HepG2 (cell line): ENCODE measurements around the gene HCAR1. TPM values are rescaled to one million over a fixed set of nuclear protein-coding genes. Genes with fewer than 3 reads are reported as not detected.
"Not testable (repeated sequence)": the region's sequence is repeated elsewhere in the genome, so short reads cannot be mapped to it uniquely, and the experiment has no call there.

Experiments
- ATAC-seq: fragments of 200-7000 bp; cut with Tn5 transposase; 3 replicates; pipeline ENCODE4 v1.9.1; 2020; ENCODE audit warnings: mild to moderate bottlenecking, moderate library complexity
- BruUV-seq: library from RNA; stranded (reverse); fragments of 400-500 nt; replicated peaks from 2 replicates; lab custom pipeline; 2021; lab: Mats Ljungman, UMichigan
- CTCF ChIA-PET: fragments of 300-600 bp; formaldehyde crosslinking; extraction: SDS; loops from one replicate; lab custom pipeline; 2021; ENCODE audit warnings: low total read pairs, inconsistent platforms, low intra/inter-chr PET ratio; lab: Yijun Ruan, JAX
- POLR2A ChIA-PET: fragments of 350-600 bp; sonication (Branson Sonifier 250); formaldehyde crosslinking; loops from one replicate; lab custom pipeline; 2020; ENCODE audit warnings: antibody characterized with exemption, inconsistent platforms; lab: Yijun Ruan, JAX
- DNase-seq: peaks from one replicate; pipeline ENCODE4 v3.0.0-alpha.2; 2015; ENCODE audit warnings: low spot score
- FAIRE-seq: peaks from 3 replicates; lab custom pipeline; 2011; peaks lifted over from hg19 to GRCh38; lab: Jason Lieb, UNC
- H2AFZ ChIP-seq: one replicate; pipeline ENCODE4 v1.6.1; 2011; ENCODE audit warnings: low read length, inconsistent platforms
- H3K27ac ChIP-seq: fragments of 300-600 bp; 3 replicates; pipeline ENCODE4 v1.8.0; 2011; ENCODE audit warnings: mixed run types, mild to moderate bottlenecking, mixed read lengths, low read length, inconsistent platforms; ENCODE audit not compliant: insufficient read depth; ENCODE audit errors: extremely low read length
- H3K27me3 ChIP-seq, 2 experiments: fragments of 200-600 bp in 1 of 2; 2 replicates in 1 of 2; 3 replicates in 1 of 2; pipeline versions ENCODE4 v1.6.0 to v1.8.0; 2011; ENCODE audit warnings: low read length in 2 of 2, mild to moderate bottlenecking in 2 of 2, moderate library complexity in 2 of 2, inconsistent platforms in 1 of 2; ENCODE audit not compliant: insufficient read depth in 2 of 2, control insufficient read depth in 1 of 2
- H3K36me3 ChIP-seq, 2 experiments: fragments of 200-600 bp in 1 of 2; replicated peaks in 1 of 2; 2 replicates in 1 of 2; 3 replicates in 1 of 2; pipeline versions ENCODE4 v1.5.1 to v1.8.0; 2011; ENCODE audit warnings: low read length in 2 of 2, inconsistent platforms in 1 of 2; ENCODE audit not compliant: insufficient read depth in 2 of 2, control insufficient read depth in 1 of 2
- H3K4me1 ChIP-seq: 2 replicates; pipeline ENCODE4 v1.5.1; 2012; ENCODE audit warnings: low read length, inconsistent platforms; ENCODE audit not compliant: insufficient read depth
- H3K4me2 ChIP-seq: 2 replicates; pipeline ENCODE4 v1.6.0; 2011; ENCODE audit warnings: low read depth, low read length, inconsistent platforms
- H3K4me3 ChIP-seq, 3 experiments: fragments of 200-600 bp in 1 of 3; sonication (generic), shearing (Covaris generic) in 1 of 3; replicated peaks in 1 of 3; 2 replicates each; pipeline ENCODE4 v1.5.1; 2011 to 2016; ENCODE audit warnings: low read length in 3 of 3, inconsistent platforms in 2 of 3, low read depth in 2 of 3, mild to moderate bottlenecking in 2 of 3, control low read depth in 1 of 3, mixed read lengths in 1 of 3; ENCODE audit not compliant: insufficient read depth in 1 of 3
- H3K79me2 ChIP-seq: one replicate; pipeline ENCODE4 v1.6.1; 2011; ENCODE audit warnings: low read length, inconsistent platforms; ENCODE audit not compliant: insufficient read depth
- H3K9ac ChIP-seq: 2 replicates; pipeline ENCODE4 v1.6.0; 2011; ENCODE audit warnings: mild to moderate bottlenecking, low read depth, low read length, inconsistent platforms; ENCODE audit not compliant: insufficient read depth
- H3K9me3 ChIP-seq: 2 replicates; pipeline ENCODE4 v1.5.1; 2012; ENCODE audit warnings: mild to moderate bottlenecking, low read length
- H4K20me1 ChIP-seq: 2 replicates; pipeline ENCODE4 v1.6.0; 2011; ENCODE audit warnings: inconsistent platforms, mild to moderate bottlenecking, low read length, moderate library complexity; ENCODE audit not compliant: insufficient read depth
- SAP130 ChIP-seq: IDR thresholded peaks from 2 replicates; pipeline ENCODE4 v1.6.1; 2016; ENCODE audit warnings: low read depth
- WGBS: methylation state at CpG from one replicate; pipeline ENCODE4 v1.1.6; 2017; ENCODE audit warnings: low lambda C conversion rate; 5-methylcytosine and 5-hydroxymethylcytosine counted together
- in situ Hi-C: cut with HindIII; loops from 2 replicates; pipeline ENCODE4 v1.10.0; 2017; ENCODE audit warnings: low pct_unique_long_range_greater_than_20kb; ENCODE audit not compliant: extremely low pct_ligation_motif_present
- intact Hi-C: fragments of 100-400 bp; cut with micrococcal nuclease; formaldehyde crosslinking; loops from one replicate; pipeline ENCODE4 v1.10.0; 2022; ENCODE audit not compliant: unreplicated experiment
- polyA plus RNA-seq, 8 experiments: library from polyadenylated mRNA; depleted of rRNA in 3 of 8; stranded (reverse) in 7 of 8; unstranded in 1 of 8; fragments of >200 nt; fragmentation: Illumina TruSeq in 4 of 8; extraction: Trizol in 4 of 8; gene quantifications; 2 replicates each; pipeline versions ENCODE4 v1.2.1 to v1.2.3, GENCODE V29; 2011 to 2016; ENCODE audit warnings: low read depth in 4 of 8, missing spikeins in 1 of 8, mixed read lengths in 1 of 8; ENCODE audit not compliant: insufficient read depth in 1 of 8
- total RNA-seq, 5 experiments: library from RNA; depleted of rRNA; stranded (reverse); fragments of >200 nt; fragmentation: Illumina TruSeq; extraction: Trizol; gene quantifications; 2 replicates each; pipeline ENCODE4 v1.2.3, GENCODE V29; 2016; ENCODE audit warnings: low read depth in 1 of 5

The HCAR1 gene
- total and polyA plus RNA-seq, 2 of the 13 experiments (the other 11 are each of a cell fraction or from before 2014, with no cell fraction given) = 0.53 to 4.4 TPM

GRCh38 chr12:122702890-122703611 is 27.6 kb downstream of the HCAR1 start, which contains the start of gene HCAR2:
Gene HCAR2 (minus strand): TSS chr12:122703357. CDS start chr12:122703283, 74 bp downstream.
- 56% methylated on average over 22 of the region's 22 CpGs for WGBS
- H3K4me3 ChIP-seq, H3K36me3 ChIP-seq, intact Hi-C loops, ATAC-seq, H3K27ac ChIP-seq, DNase-seq, POLR2A ChIA-PET, H3K79me2 ChIP-seq, H2AFZ ChIP-seq, CTCF ChIA-PET, H3K27me3 ChIP-seq, FAIRE-seq, H3K9me3 ChIP-seq, H3K9ac ChIP-seq, H3K4me2 ChIP-seq, in situ Hi-C loops, H4K20me1 ChIP-seq, BruUV-seq: not testable (repeated sequence)
- peak; percentile 33; the same call in 1 of the 2 replicates for TF ChIP-seq SAP130 (CRISPR knock-in tag)
- peaks cover 10% of the 10 kb centered on the region; the same call in 1 of the 2 replicates for H3K4me1 ChIP-seq

- H3K4me3 ChIP-seq = not testable (repeated sequence)
These were observed 29.2 kb downstream of the HCAR1 start for GRCh38 chr12:122701481-122701880.

GRCh38 chr12:122700038-122700710 is 30.5 kb downstream of the HCAR1 start:
- H3K79me2 ChIP-seq, H3K27ac ChIP-seq, CTCF ChIA-PET, H3K4me3 ChIP-seq, H4K20me1 ChIP-seq, H3K9ac ChIP-seq, DNase-seq, H3K27me3 ChIP-seq, H2AFZ ChIP-seq, H3K9me3 ChIP-seq, ATAC-seq, H3K36me3 ChIP-seq, H3K4me2 ChIP-seq, in situ Hi-C loops, FAIRE-seq, intact Hi-C loops, POLR2A ChIA-PET, BruUV-seq: not testable (repeated sequence)
- 57% methylated on average over 2 of the region's 9 CpGs for WGBS
- peaks cover 10% of the 10 kb centered on the region; the same call in 1 of the 2 replicates for H3K4me1 ChIP-seq

More at GRCh38 chr12:122701481-122701880, 29.2 kb downstream of the HCAR1 start:
- intact Hi-C loops, H2AFZ ChIP-seq, H3K79me2 ChIP-seq, H3K36me3 ChIP-seq, H4K20me1 ChIP-seq, FAIRE-seq, CTCF ChIA-PET, POLR2A ChIA-PET, ATAC-seq, H3K27ac ChIP-seq, H3K9ac ChIP-seq, in situ Hi-C loops, BruUV-seq, H3K27me3 ChIP-seq, H3K9me3 ChIP-seq, H3K4me2 ChIP-seq, DNase-seq: not testable (repeated sequence)
- H3K4me1 ChIP-seq = peaks cover 10% of the 10 kb centered on the region; the same call in 1 of the 2 replicates
- 64% methylated on average over 4 of the region's 4 CpGs for WGBS

GRCh38 chr12:122696922-122697321 is 33.7 kb downstream of the HCAR1 start:
- H2AFZ ChIP-seq, ATAC-seq, intact Hi-C loops, H3K27me3 ChIP-seq, FAIRE-seq, POLR2A ChIA-PET, H3K9me3 ChIP-seq, BruUV-seq, H3K4me3 ChIP-seq, H4K20me1 ChIP-seq, CTCF ChIA-PET, H3K9ac ChIP-seq, H3K36me3 ChIP-seq, H3K27ac ChIP-seq, H3K4me2 ChIP-seq, in situ Hi-C loops, H3K4me1 ChIP-seq, DNase-seq, H3K79me2 ChIP-seq: not testable (repeated sequence)
- whole genome bisulfite sequencing = 50% methylated on average over 2 of the region's 2 CpGs
